ENCODE measurements around the gene SPRYD3.
"Not testable (repeated sequence)": the region's sequence is repeated elsewhere in the genome, so short reads cannot be mapped to it uniquely, and the experiment has no call there.

Gene SPRYD3

GRCh38 chr12:53034459-53034858 is 44.7 kb downstream of the SPRYD3 start:
- TF ChIP-seq, protein P1, sequence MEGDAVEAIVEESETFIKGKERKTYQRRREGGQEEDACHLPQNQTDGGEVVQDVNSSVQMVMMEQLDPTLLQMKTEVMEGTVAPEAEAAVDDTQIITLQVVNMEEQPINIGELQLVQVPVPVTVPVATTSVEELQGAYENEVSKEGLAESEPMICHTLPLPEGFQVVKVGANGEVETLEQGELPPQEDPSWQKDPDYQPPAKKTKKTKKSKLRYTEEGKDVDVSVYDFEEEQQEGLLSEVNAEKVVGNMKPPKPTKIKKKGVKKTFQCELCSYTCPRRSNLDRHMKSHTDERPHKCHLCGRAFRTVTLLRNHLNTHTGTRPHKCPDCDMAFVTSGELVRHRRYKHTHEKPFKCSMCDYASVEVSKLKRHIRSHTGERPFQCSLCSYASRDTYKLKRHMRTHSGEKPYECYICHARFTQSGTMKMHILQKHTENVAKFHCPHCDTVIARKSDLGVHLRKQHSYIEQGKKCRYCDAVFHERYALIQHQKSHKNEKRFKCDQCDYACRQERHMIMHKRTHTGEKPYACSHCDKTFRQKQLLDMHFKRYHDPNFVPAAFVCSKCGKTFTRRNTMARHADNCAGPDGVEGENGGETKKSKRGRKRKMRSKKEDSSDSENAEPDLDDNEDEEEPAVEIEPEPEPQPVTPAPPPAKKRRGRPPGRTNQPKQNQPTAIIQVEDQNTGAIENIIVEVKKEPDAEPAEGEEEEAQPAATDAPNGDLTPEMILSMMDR (IDR thresholded peaks at IDR 0.05; ENCODE audit: borderline replicate concordance, insufficient read depth, low read depth, low read length) = no peak
- H3K4me3 ChIP-seq (ENCODE audit: low read depth, low read length) = no peak overlapping the region

- H3K4me3 ChIP-seq (ENCODE audit: low read depth, low read length) = not testable (repeated sequence)
Measured at GRCh38 chr12:53033832-53034231, 45.4 kb downstream of the SPRYD3 start.

DNA sequence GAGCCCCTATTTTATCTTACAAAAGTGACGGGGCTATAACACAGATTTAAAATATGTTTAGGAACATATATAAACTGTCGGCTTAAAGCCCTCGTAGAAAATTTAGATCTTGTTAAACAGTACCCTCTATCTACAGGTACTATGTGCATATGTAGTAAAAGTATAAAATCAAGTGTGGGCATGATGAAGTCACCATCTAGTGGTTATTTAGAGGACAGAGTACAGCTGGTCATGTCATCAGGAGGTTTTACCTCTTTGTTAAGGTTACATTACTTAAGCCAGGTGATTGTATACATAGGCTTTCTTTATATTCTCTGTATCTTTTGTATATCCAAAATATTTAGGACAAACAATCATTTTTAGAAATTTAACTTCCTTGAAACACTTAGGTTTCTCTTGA is 47.6 kb downstream of the SPRYD3 start:
- TF ChIP-seq, protein P1 (IDR thresholded peaks at IDR 0.05; ENCODE audit: borderline replicate concordance, insufficient read depth, low read depth, low read length) = no peak
- H3K4me3 ChIP-seq (ENCODE audit: low read depth, low read length) = no peak overlapping the region

- not testable (repeated sequence) for H3K4me3 ChIP-seq (ENCODE audit: low read depth, low read length)
Measured at GRCh38 chr12:53027014-53027413, 52.2 kb downstream of the SPRYD3 start.

DNA sequence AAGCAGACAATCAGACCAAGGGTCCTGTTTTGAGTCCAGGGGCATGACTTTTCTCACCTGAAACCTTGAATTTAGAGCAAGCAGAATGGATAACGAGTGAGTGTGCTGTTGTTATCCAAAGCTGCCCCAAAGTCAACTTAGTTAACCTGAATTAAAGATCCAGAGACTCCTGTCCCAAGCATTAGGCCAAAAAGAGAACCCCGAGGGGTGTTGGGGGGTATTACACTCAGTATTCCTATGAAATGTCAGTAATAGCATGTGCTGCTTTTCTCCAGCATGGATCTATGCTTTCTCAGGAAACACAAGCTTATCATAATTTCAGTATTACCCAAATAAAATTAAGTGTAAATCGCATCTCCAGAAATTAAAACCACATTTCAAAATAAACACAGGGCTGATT is 53.9 kb downstream of the SPRYD3 start:
- TF ChIP-seq, protein P1 (IDR thresholded peaks at IDR 0.05; ENCODE audit: borderline replicate concordance, insufficient read depth, low read depth, low read length) = no peak
- H3K4me3 ChIP-seq (ENCODE audit: low read depth, low read length) = no peak overlapping the region

DNA sequence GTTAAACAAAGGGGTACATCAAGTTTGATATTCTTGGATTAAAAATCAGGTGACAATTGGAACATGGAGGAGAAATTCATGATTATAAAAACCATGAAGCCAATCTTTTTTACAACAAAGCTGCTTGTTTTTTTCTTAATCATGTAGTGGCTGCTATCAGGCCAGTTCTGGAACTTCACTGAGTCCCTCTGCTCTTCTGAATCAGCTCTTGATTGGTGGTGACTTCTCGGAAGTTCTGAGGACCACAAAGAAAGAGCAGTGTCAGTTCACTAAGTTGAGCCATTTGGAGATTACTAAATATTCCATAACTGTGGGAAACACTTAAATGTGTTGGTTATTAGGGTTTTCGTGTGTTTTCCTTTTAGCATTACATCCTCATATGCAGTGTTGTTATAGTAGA is 64.5 kb downstream of the SPRYD3 start:
- TF ChIP-seq, protein P1 (IDR thresholded peaks at IDR 0.05; ENCODE audit: borderline replicate concordance, insufficient read depth, low read depth, low read length) = no peak
- H3K4me3 ChIP-seq (ENCODE audit: low read depth, low read length) = no peak overlapping the region
